Choroid plexus epithelial cell (primary cell): ENCODE measurements around the gene MDC1.
"Not testable (repeated sequence)": the region's sequence is repeated elsewhere in the genome, so short reads cannot be mapped to it uniquely, and the experiment has no call there.

Experiments
- DNase-seq: peaks from one replicate; pipeline ENCODE4 v3.0.0-alpha.2; 2010; ENCODE audit warnings: low read depth
- H3K4me3 ChIP-seq: 2 replicates; pipeline ENCODE4 v1.5.1; 2011; ENCODE audit warnings: low read depth, mild to moderate bottlenecking, control low read depth, low read length, moderate library complexity
- TF ChIP-seq, protein P1 (sequence below): conservative IDR thresholded peaks from 2 replicates; pipeline ENCODE4 v1.5.1; 2011; ENCODE audit warnings: low read depth, mild to moderate bottlenecking, control low read depth, inconsistent platforms, low read length, moderate library complexity

MDC1 gene

GRCh38 chr6:30720738-30721197 lies 3.7 kb upstream of the MDC1 start:
- TF ChIP-seq, protein P1, sequence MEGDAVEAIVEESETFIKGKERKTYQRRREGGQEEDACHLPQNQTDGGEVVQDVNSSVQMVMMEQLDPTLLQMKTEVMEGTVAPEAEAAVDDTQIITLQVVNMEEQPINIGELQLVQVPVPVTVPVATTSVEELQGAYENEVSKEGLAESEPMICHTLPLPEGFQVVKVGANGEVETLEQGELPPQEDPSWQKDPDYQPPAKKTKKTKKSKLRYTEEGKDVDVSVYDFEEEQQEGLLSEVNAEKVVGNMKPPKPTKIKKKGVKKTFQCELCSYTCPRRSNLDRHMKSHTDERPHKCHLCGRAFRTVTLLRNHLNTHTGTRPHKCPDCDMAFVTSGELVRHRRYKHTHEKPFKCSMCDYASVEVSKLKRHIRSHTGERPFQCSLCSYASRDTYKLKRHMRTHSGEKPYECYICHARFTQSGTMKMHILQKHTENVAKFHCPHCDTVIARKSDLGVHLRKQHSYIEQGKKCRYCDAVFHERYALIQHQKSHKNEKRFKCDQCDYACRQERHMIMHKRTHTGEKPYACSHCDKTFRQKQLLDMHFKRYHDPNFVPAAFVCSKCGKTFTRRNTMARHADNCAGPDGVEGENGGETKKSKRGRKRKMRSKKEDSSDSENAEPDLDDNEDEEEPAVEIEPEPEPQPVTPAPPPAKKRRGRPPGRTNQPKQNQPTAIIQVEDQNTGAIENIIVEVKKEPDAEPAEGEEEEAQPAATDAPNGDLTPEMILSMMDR = no peak
- H3K4me3 ChIP-seq = peak overlapping the region; percentile 88
- peak; percentile 41 for DNase-seq

DNA sequence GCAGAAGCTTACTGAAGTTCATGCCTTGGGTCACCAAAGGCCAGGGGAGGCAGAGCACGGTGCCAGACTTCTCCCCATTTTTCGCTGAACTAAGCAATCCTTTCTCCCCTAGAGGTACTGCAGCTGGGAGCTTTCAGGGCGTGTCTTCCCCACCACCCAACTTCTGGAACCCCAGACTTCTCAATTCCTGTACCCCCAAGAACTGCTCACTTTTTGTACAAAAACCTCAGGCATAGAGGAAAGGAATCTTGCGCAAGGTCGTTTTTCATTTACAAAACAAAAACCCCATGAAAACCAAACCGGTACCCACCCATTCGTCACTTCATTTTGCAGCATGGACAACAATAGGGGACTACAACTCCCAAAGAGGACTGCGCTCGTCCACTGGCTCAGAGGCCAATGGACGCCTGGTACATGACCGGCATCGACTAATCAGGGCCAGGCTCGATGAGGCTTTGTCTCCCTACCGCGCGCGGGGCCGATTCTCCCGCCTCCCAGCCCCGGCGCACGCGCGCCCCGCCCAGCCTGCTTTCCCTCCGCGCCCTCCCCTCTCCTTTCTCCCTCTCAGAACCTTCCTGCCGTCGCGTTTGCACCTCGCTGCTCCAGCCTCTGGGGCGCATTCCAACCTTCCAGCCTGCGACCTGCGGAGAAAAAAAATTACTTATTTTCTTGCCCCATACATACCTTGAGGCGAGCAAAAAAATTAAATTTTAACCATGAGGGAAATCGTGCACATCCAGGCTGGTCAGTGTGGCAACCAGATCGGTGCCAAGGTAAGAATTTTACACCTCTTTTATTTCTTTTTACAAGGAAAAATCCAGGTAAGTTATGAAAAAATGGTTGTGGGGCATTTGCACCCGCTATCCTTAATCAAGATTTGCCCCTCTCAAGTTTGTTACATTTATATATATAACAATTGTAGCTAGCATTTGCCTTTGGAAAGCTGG lies 3.0 kb upstream of the MDC1 start, which contains the start of gene TUBB:
Gene TUBB (plus strand): TSS at position 562 of the 947 bp plus-strand sequence. CDS start 155 bp downstream, at position 717.
- peak within 1 kb of the TSS; percentile 88 for H3K4me3 ChIP-seq
- DNase-seq = peak; percentile 99
- TF ChIP-seq, protein P1 = peak; percentile 20

GRCh38 chr6:30719356-30719755 lies 2.3 kb upstream of the MDC1 start:
- no peak for DNase-seq
- peak overlapping the region; percentile 88 for H3K4me3 ChIP-seq
- TF ChIP-seq, protein P1 = no peak

- H3K4me3 ChIP-seq = peak overlapping the region; percentile 41
- DNase-seq = not testable (repeated sequence)
Observed at GRCh38 chr6:30717845-30718720, 1.0 kb upstream of the MDC1 start.

DNA sequence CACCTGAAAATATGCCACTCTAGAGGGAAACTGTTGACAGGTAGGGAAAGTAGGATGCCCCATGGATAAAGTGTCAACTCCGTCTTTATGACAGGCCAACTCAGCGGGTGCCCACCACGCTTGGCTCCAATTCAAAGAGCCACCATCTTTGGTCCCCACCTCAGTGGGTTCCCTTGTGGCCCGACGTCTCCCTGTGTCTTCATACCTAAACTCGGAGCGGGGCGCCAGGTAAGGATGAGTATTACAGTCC lies 277 bp downstream of the MDC1 start:
- no peak for DNase-seq
- H3K4me3 ChIP-seq = peak overlapping the region; percentile 84
- TF ChIP-seq, protein P1 = no peak

DNA sequence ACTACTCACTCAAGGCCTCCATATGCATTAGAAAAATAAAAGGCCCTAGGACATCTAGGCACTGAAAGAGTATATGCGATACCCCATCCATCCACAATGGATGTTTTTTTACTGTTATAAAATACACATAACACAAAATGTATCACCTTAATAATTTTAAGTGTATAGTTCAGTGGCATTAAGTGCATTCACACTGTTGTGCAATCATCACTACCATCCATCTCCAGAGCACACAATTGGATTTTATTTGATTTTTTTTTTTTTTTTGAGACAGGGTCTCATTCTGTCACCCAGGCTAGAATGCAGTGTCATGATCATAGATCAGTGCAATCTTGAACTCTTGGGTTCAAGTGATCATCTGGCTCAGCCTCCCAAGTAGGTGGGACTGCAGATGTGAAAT lies 2.8 kb downstream of the MDC1 start:
- no peak overlapping the region for H3K4me3 ChIP-seq
- no peak for DNase-seq
- TF ChIP-seq, protein P1 = no peak

- no peak overlapping the region for H3K4me3 ChIP-seq
- DNase-seq = no peak
- TF ChIP-seq, protein P1 = no peak
Observed at GRCh38 chr6:30712441-30712945, 4.6 kb downstream of the MDC1 start.
